ENCODE results near the gene YJU2.

- TF ChIP-seq POLR2A (IDR thresholded peaks at IDR 0.05) = no peak
- no peak for TF ChIP-seq CTCF (IDR thresholded peaks at IDR 0.05)
These were observed 51.3 kb downstream of the YJU2 start for GRCh38 chr19:4297901-4298809.
